GM21515 (cell line): Measurements from ENCODE around the gene RHOJ.
"Not testable (repeated sequence)": the region's sequence is repeated elsewhere in the genome, so short reads cannot be mapped to it uniquely, and the experiment has no call there.

ENCODE experiments used
- ATAC-seq: cut with Tn5 transposase; IDR thresholded peaks from one replicate; pipeline ENCODE4 v1.9.1; 2021; ENCODE audit not compliant: unreplicated experiment

Gene RHOJ

GRCh38 chr14:63266106-63266505 lies 61.9 kb downstream of the RHOJ start:
- no peak for ATAC-seq

- ATAC-seq: no peak
Measured at GRCh38 chr14:63267171-63267570, 62.9 kb downstream of the RHOJ start.

- no peak for ATAC-seq
Measured at GRCh38 chr14:63268771-63269170, 64.5 kb downstream of the RHOJ start.

- no peak for ATAC-seq
Measured at GRCh38 chr14:63269561-63270225, 65.5 kb downstream of the RHOJ start.

GRCh38 chr14:63273129-63273528 lies 68.9 kb downstream of the RHOJ start:
- no peak for ATAC-seq

GRCh38 chr14:63273717-63274655 lies 69.7 kb downstream of the RHOJ start:
- ATAC-seq: no peak

GRCh38 chr14:63275611-63276010 lies 71.4 kb downstream of the RHOJ start:
- no peak for ATAC-seq

- ATAC-seq: no peak
Measured at GRCh38 chr14:63276016-63276415, 71.8 kb downstream of the RHOJ start.

GRCh38 chr14:63276492-63277342 lies 72.5 kb downstream of the RHOJ start:
- peak; percentile 72 for ATAC-seq

- no peak for ATAC-seq
Measured at GRCh38 chr14:63277591-63278183, 73.4 kb downstream of the RHOJ start.

- not testable (repeated sequence) for ATAC-seq
Measured at GRCh38 chr14:63279933-63280332, 75.7 kb downstream of the RHOJ start.

GRCh38 chr14:63282997-63283883 lies 79.0 kb downstream of the RHOJ start:
- no peak for ATAC-seq

- ATAC-seq: no peak
Measured at GRCh38 chr14:63283884-63284248, 79.6 kb downstream of the RHOJ start.

GRCh38 chr14:63286071-63286470 lies 81.8 kb downstream of the RHOJ start:
- no peak for ATAC-seq

- no peak for ATAC-seq
Measured at GRCh38 chr14:63287666-63288483, 83.6 kb downstream of the RHOJ start.

GRCh38 chr14:63288853-63289252 lies 84.6 kb downstream of the RHOJ start:
- no peak for ATAC-seq

- ATAC-seq: no peak
Measured at GRCh38 chr14:63290741-63291430, 86.6 kb downstream of the RHOJ start.

- ATAC-seq: no peak
Measured at GRCh38 chr14:63292805-63293204, 88.6 kb downstream of the RHOJ start.
